CD14-positive monocyte (primary cell): Measurements from ENCODE around the gene DTNB. TPM values are rescaled to one million over a fixed set of nuclear protein-coding genes. Genes with fewer than 3 reads are reported as not detected.

Experiments
- DNase-seq, 3 donors: peaks; one replicate each; pipeline ENCODE4 v3.0.0-alpha.2; 2011 to 2022
- H2AFZ ChIP-seq: 2 replicates; pipeline ENCODE4 v1.6.0; 2012; ENCODE audit warnings: mild to moderate bottlenecking, low read depth, low read length, inconsistent platforms; ENCODE audit not compliant: insufficient read depth, poor library complexity, severe bottlenecking
- H3K27ac ChIP-seq, 2 donors: 1 replicate in 1 of 2; 2 replicates in 1 of 2; pipeline ENCODE4 v1.5.1; 2012 to 2013; ENCODE audit warnings: low read length in 2 of 2, control low read depth in 1 of 2, inconsistent platforms in 1 of 2, low read depth in 1 of 2, mild to moderate bottlenecking in 1 of 2
- H3K27me3 ChIP-seq, 2 donors: one replicate each; pipeline versions ENCODE4 v1.6.0 to v1.6.1; 2011 to 2013; ENCODE audit warnings: low read length in 2 of 2; ENCODE audit not compliant: control insufficient read depth in 2 of 2, insufficient read depth in 2 of 2
- H3K36me3 ChIP-seq, 2 donors: replicated peaks in 1 of 2; 1 replicate in 1 of 2; 2 replicates in 1 of 2; pipeline versions ENCODE4 v1.5.1 to v1.6.1; 2012 to 2013; ENCODE audit warnings: low read length in 2 of 2, control low read depth in 1 of 2, inconsistent platforms in 1 of 2, mild to moderate bottlenecking in 1 of 2; ENCODE audit not compliant: insufficient read depth in 2 of 2, control insufficient read depth in 1 of 2
- H3K4me1 ChIP-seq, 2 donors: 1 replicate in 1 of 2; 2 replicates in 1 of 2; pipeline versions ENCODE4 v1.5.1 to v1.6.1; 2012 to 2013; ENCODE audit warnings: low read length in 2 of 2, control low read depth in 1 of 2, inconsistent platforms in 1 of 2, mild to moderate bottlenecking in 1 of 2, moderate library complexity in 1 of 2; ENCODE audit not compliant: insufficient read depth in 2 of 2, control insufficient read depth in 1 of 2
- H3K4me2 ChIP-seq: replicated peaks from 2 replicates; pipeline ENCODE3; 2012; ENCODE audit warnings: low read length, moderate library complexity, mild to moderate bottlenecking; ENCODE audit not compliant: poor library complexity, severe bottlenecking; ENCODE audit errors: extremely low read depth
- H3K4me3 ChIP-seq, 3 experiments: fragments of 200-600 bp in 1 of 3; sonication (generic) in 1 of 3; replicated peaks in 1 of 3; 1 replicate in 2 of 3; 2 replicates in 1 of 3; pipeline ENCODE4 v1.5.1; 2011 to 2013; ENCODE audit warnings: low read length in 3 of 3, mild to moderate bottlenecking in 3 of 3, control low read depth in 2 of 3, low read depth in 2 of 3, inconsistent platforms in 1 of 3, moderate library complexity in 1 of 3
- H3K79me2 ChIP-seq: 2 replicates; pipeline ENCODE4 v1.6.0; 2012; ENCODE audit warnings: mild to moderate bottlenecking, control low read depth, inconsistent platforms, low read length, moderate library complexity; ENCODE audit not compliant: insufficient read depth
- H3K9ac ChIP-seq: 2 replicates; pipeline ENCODE4 v1.6.0; 2017; ENCODE audit warnings: low read length, mild to moderate bottlenecking; ENCODE audit not compliant: insufficient read depth, poor library complexity, severe bottlenecking
- H3K9me3 ChIP-seq, 2 donors: replicated peaks in 1 of 2; 1 replicate in 1 of 2; 2 replicates in 1 of 2; pipeline versions ENCODE4 v1.5.1 to v1.6.1; 2012 to 2013; ENCODE audit warnings: low read length in 2 of 2, control low read depth in 1 of 2; ENCODE audit not compliant: control insufficient read depth in 1 of 2, insufficient read depth in 1 of 2
- H4K20me1 ChIP-seq: 2 replicates; pipeline ENCODE4 v1.6.0; 2012; ENCODE audit warnings: mild to moderate bottlenecking, low read length, control low read depth, moderate library complexity; ENCODE audit not compliant: insufficient read depth
- H3K27ac Mint-ChIP-seq, 7 donors: one replicate each; pipeline ENCODE4 v1.8.0; 2020; ENCODE audit warnings: mild to moderate bottlenecking in 7 of 7, mixed read lengths in 7 of 7, moderate library complexity in 6 of 7, inconsistent platforms in 2 of 7
- H3K27me3 Mint-ChIP-seq, 3 donors: one replicate each; pipeline ENCODE4 v1.8.0; 2021 to 2022; ENCODE audit warnings: low read depth in 3 of 3, mild to moderate bottlenecking in 3 of 3, mixed read lengths in 3 of 3, moderate library complexity in 3 of 3, inconsistent platforms in 1 of 3
- H3K36me3 Mint-ChIP-seq, 2 donors: one replicate each; pipeline ENCODE4 v1.8.0; 2020; ENCODE audit warnings: mixed read lengths in 2 of 2, inconsistent platforms in 1 of 2, mild to moderate bottlenecking in 1 of 2
- H3K4me1 Mint-ChIP-seq: one replicate; pipeline ENCODE4 v1.8.0; 2020; ENCODE audit warnings: mild to moderate bottlenecking, mixed read lengths
- H3K4me3 Mint-ChIP-seq, 2 donors: one replicate each; pipeline ENCODE4 v1.8.0; 2020; ENCODE audit warnings: mild to moderate bottlenecking in 2 of 2, mixed read lengths in 2 of 2, moderate library complexity in 1 of 2
- H3K9me3 Mint-ChIP-seq, 7 donors: one replicate each; pipeline ENCODE4 v1.8.0; 2020 to 2022; ENCODE audit warnings: mixed read lengths in 7 of 7, mild to moderate bottlenecking in 6 of 7, moderate library complexity in 6 of 7, inconsistent platforms in 2 of 7
- CTCF ChIP-seq: fragments of 200-600 bp; IDR thresholded peaks from one replicate; pipeline ENCODE4 v1.8.0; 2022; ENCODE audit warnings: antibody characterized with exemption, mild to moderate bottlenecking
- WGBS: methylation state at CpG from one replicate; pipeline ENCODE4 v1.1.5; 2013; ENCODE audit warnings: missing lambda C conversion rate; ENCODE audit not compliant: insufficient coverage; 5-methylcytosine and 5-hydroxymethylcytosine counted together
- intact Hi-C, 2 donors: fragments of 100-400 bp; cut with micrococcal nuclease; formaldehyde crosslinking; loops; one replicate each; pipeline versions ENCODE4 v1.15.0 to v1.15.1; 2023
- polyA plus RNA-seq, 3 donors: library from polyadenylated mRNA; depleted of rRNA in 1 of 3; unstranded in 2 of 3; stranded (reverse) in 1 of 3; fragments of 300-500 nt in 2 of 3; fragments of >200 nt in 1 of 3; fragmentation: Illumina TruSeq in 2 of 3; gene quantifications; 1 replicate in 2 of 3; 2 replicates in 1 of 3; pipeline ENCODE4 v1.2.3, GENCODE V29; 2012 to 2021

Gene DTNB
- polyA plus RNA-seq, 3 donors = 3.0 to 4.2 (median 3.3) TPM

- no peak overlapping the region for H3K4me3 Mint-ChIP-seq
- no peak overlapping the region for H3K4me2 ChIP-seq
Measured at GRCh38 chr2:25692143-25692542, 18.8 kb upstream of the DTNB start.

GRCh38 chr2:25690058-25690457 lies 16.7 kb upstream of the DTNB start:
- no peak for DNase-seq

More at GRCh38 chr2:25692143-25692542, 18.8 kb upstream of the DTNB start:
- Mint-ChIP-seq H3K27ac (no peak overlapping the region), H3K36me3 (no peaks in the 10 kb centered on the region), H3K27me3 (peaks cover 0 to 5% (median 0%) of the 10 kb centered on the region in 3 donors), H3K9me3 (no peaks in the 10 kb centered on the region), H3K4me1 (no peaks in the 10 kb centered on the region)
- WGBS = 100% methylated on average over 1 of the region's 4 CpGs
- H3K9me3 ChIP-seq = no peaks in the 10 kb centered on the region
- no peak for TF ChIP-seq CTCF
- no peaks in the 10 kb centered on the region for H3K36me3 ChIP-seq
- intact Hi-C loops = no loop called here
- H2AFZ ChIP-seq = no peak overlapping the region
- no peak overlapping the region for H3K9ac ChIP-seq
- no peak overlapping the region for H3K27ac ChIP-seq
- H3K79me2 ChIP-seq = no peaks in the 10 kb centered on the region
- H4K20me1 ChIP-seq = no peaks in the 10 kb centered on the region
- no peak overlapping the region for H3K4me3 ChIP-seq
- H3K4me1 ChIP-seq = no peaks in the 10 kb centered on the region
- DNase-seq = no peak
- no peaks in the 10 kb centered on the region for H3K27me3 ChIP-seq

More at GRCh38 chr2:25690058-25690457, 16.7 kb upstream of the DTNB start:
- Histone ChIP-seq H3K4me1 (no peaks in the 10 kb centered on the region), H3K9ac (no peak overlapping the region), H4K20me1 (no peaks in the 10 kb centered on the region), H3K79me2 (no peaks in the 10 kb centered on the region), H3K36me3 (no peaks in the 10 kb centered on the region), H3K27me3 (no peaks in the 10 kb centered on the region), H3K4me3 (no peak overlapping the region), H3K27ac (no peak overlapping the region), H2AFZ (no peak overlapping the region), H3K4me2 (no peak overlapping the region), H3K9me3 (no peaks in the 10 kb centered on the region)
- no peak for TF ChIP-seq CTCF
- intact Hi-C loops = no loop called here
- Mint-ChIP-seq H3K36me3 (no peaks in the 10 kb centered on the region), H3K4me3 (no peak overlapping the region), H3K4me1 (no peaks in the 10 kb centered on the region), H3K27ac (no peak overlapping the region), H3K9me3 (peaks cover 0 to 2% (median 0%) of the 10 kb centered on the region in 7 donors), H3K27me3 (peaks cover 1 to 5% (median 3%) of the 10 kb centered on the region in 3 donors)
- no CpG with 5 or more reads among the region's 1 CpG for WGBS
